DMS53 treated with DMSO at 0.1 percent for 48 hours (cell line): Measurements from ENCODE around the gene TAF11L9.
"Not testable (repeated sequence)": the region's sequence is repeated elsewhere in the genome, so short reads cannot be mapped to it uniquely, and the experiment has no call there.

ENCODE experiments used
- DNase-seq: peaks from one replicate; lab custom pipeline; 2025; ENCODE audit not compliant: unreplicated experiment; lab: John Stamatoyannopoulos, UW

TAF11L9 gene

DNA sequence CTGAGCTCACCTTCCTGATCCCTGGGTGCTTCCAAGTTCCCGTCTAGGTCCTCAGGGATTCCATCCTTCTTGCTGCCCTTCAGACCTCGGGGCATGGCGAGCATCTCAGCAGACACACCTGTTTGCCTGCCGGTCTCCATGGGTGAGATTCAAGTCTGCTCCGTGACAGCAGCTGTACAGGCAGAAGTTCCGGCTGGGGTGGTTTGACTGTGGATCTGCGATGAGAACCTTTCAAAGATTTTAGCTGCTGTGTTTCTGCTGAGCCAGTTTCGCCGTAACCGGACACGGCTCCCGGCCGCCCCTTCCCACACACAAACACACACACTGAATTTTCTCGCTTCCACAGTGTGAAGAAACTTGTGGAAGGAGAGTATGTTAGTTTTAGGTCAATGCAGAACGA, at the start of gene TAF11L9:
Gene TAF11L9 (minus strand): TSS at position 140 of the 400 bp plus-strand sequence.
- DNase-seq = not testable (repeated sequence)

DNA sequence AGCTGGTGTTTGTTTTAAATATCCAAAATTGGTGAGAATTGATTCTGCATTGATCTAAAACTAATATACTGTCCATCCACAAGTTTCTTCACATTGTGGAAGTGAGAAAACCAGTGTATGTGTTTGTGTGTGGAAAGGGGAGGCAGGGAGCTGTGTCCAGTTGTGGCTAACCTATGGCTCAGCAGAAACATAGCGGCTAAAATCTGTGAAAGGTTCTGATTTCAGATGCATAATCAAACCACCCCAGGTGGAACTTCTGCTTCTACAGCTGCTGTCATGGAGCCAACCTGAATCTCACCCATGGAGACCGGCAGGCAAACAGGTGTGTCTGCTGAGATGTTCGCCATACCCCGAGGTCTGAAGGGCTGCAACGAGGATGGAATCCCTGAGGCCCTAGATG, 40.0 kb upstream of the TAF11L9 start, which contains the start of gene TAF11L14:
Gene TAF11L14 (plus strand): TSS at position 301 of the 400 bp plus-strand sequence.
- DNase-seq = no peak

DNA sequence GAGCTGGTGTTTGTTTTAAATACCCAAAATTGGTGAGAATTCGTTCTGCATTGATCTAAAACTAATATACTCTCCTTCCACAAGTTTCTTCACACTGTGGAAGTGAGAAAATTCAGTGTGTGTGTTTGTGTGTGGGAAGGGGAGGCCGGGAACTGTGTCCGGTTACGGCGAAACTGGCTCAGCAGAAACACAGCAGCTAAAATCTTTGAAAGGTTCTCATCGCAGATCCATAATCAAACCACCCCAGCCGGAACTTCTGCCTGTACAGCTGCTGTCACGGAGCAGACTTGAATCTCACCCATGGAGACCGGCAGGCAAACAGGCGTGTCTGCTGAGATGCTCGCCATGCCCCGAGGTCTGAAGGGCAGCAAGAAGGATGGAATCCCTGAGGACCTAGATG, 37.6 kb upstream of the TAF11L9 start, which contains the start of gene TAF11L13:
Gene TAF11L13 (plus strand): TSS at position 301 of the 400 bp plus-strand sequence.
- DNase-seq = not testable (repeated sequence)

DNA sequence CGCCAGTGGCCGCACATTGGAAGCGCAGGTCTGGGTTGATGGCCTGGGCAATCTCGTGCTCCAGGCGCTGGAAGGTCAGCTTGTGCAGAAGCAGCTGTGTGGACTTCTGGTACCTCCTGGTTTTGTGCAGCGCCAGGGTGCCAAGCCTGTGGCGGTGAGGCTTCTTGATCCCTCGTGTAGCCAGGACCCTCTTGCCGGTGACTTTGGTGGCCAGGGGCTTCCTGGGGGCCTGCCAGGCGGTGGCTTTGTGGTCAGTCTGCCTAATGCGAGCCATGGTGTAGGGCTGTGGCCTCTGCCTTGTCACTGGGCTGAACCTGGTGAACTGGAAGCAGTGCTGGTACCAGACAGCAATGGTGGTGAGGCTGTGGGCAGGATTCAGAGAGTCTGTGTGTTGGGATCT, 31.5 kb upstream of the TAF11L9 start:
- no peak for DNase-seq

DNA sequence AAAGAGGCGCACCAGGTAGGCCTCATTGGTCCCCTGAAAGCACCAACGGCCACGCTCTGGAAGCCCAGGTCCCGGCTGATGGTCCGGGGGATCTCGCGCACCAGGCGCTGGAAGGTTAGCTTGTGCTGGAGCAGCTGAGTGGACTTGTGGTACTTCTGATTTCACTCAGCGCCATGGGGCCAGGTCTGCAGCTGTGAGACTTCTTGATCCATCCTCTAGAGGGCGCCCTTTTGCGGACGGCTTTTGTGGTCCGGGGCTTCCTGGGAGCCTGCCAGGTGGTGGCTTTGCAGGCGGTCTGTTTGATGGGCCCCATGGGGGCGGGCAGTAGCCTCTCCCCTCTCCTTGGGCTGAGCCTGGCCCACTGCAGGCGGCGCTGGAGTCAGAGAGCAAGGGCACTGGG, 26.4 kb upstream of the TAF11L9 start:
- DNase-seq = no peak

DNA sequence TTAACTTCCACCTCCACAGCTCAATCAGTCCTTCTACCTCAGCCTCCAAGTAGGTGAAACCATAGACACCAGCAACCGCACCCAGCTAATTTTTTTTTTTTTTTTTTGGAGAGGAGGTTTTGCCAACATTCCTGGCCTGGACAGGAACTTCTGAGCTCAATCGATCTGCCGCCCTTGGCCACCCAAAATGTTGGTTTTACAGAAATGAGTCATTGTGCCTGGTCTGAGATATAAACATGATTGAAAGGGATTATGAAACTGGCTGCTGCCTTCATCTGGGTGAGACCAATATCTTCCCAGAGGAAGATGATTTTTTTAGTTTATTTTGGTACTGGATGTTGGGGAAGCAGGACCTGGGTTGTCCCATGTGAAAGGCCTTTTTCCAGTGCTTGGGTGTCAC, 25.2 kb upstream of the TAF11L9 start:
- DNase-seq = no peak

DNA sequence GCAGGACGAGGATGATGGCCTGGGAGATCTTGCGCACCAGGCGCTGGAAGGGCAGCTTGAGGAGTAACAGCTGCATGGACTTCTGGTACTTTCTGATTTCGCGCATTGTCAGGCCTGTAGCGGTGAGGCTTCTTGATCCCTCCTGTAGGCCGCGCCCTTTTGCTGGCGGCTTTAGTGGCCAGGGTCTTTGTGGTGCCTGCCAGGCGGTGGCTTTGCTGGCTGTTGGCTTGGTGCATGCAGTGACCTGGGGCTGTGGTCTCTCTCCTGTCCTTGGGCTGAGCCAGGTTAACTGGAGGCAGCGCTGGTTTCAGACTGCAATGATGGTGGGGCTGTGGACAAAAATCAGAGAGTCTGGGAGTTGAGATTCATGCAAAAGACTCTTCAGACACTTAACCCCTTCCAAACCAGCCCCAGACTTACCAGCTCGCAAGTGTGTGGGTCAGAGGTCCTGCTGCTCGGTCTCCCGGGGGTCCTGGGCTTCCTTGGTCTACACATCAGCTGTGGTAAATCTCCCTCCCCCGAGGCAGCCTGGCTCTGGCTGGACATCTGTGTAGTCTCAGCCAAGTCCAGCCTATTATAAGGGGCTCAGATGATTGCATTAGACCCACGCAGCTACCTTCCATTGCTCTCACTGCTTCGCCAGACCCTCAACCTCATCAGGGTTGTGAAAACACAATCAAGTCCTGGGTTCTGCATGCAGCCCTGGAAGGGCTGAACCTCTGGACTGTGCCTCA, 20.8 kb upstream of the TAF11L9 start:
- DNase-seq = no peak

DNA sequence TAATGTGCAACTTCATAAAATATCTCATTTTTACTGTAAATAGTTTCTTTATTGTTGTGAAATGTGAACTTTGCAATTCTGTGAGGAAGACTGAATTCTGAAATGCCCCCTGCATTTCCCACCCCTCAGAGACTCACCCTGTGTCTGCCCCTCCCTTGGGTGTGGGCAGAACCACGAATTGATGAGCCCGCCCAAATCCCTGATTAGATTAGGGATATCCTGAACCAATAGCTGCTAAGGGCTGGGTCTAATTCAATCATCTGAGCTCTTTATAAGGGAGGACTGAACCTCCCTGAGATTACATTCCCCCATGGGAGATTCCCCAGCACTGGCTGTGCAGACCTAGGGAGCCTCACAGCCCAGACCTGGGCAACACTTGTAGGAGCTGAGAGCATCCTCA, 15.9 kb upstream of the TAF11L9 start, which contains the start of gene TAF11L12:
Gene TAF11L12 (plus strand): TSS at position 301 of the 400 bp plus-strand sequence.
- DNase-seq = not testable (repeated sequence)

DNA sequence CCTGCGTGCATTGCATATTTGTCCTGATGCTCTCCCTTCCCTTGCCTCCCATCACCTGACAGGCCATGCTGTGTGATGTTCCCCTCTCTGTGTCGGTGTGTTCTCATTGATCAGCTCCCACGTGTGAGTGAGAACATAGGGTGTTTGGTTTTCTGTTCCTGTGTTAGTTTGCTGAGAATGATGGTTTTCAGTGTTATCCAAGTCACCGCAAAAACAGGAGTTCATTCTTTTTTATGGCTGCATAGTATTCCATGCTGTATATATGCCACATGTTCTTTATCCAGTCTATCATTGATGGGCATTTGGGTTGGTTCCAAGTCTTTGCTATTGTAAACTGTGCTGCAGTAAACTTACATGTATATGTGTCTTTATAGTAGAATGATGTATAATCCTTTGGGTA, 13.3 kb upstream of the TAF11L9 start:
- not testable (repeated sequence) for DNase-seq

DNA sequence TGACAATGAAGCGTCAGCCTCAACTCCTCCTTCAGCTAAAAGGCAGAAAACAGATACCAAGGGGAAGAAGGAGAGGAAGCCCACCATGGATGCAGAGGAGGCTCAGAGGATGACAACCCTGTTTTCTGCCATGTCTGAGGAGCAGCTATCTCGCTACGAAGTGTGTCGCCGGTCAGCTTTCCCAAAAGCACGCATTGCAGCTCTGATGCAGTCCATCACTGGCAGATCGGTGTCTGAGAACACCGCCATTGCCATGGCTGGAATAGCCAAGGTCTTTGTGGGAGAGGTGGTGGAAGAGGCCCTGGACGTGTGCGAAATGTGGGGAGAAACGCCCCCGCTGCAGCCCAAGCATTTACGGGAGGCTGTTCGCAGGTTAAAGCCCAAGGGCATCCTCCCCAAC, 10.8 kb upstream of the TAF11L9 start:
- no peak for DNase-seq

DNA sequence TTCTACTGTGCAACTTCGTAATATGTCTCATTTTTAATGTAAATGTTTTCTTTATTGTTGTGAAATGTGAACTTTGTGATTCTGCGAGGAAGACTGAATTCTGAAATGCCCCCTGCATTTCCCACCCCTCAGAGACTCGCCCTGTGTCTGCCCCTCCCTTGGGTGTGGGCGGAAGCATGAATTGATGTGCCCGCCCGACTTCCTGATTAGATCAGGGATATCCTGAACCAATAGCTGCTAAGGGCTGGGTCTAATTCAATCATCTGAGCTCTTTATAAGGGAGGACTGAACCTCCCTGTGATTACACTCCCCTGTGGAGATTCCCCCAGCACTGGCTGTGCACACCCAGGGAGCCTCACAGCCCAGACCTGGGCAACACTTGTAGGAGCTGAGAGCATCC, 9.7 kb upstream of the TAF11L9 start, which contains the start of gene TAF11L11:
Gene TAF11L11 (plus strand): TSS at position 304 of the 400 bp plus-strand sequence.
- DNase-seq = not testable (repeated sequence)

DNA sequence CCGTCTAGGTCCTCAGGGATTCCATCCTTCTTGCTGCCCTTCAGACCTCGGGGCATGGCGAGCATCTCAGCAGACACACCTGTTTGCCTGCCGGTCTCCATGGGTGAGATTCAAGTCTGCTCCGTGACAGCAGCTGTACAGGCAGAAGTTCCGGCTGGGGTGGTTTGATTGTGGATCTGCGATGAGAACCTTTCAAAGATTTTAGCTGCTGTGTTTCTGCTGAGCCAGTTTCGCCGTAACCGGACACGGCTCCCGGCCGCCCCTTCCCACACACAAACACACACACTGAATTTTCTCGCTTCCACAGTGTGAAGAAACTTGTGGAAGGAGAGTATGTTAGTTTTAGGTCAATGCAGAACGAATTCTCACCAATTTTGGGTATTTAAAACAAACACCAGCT, 3.5 kb upstream of the TAF11L9 start, which contains the start of gene TAF11L10:
Gene TAF11L10 (minus strand): TSS at position 101 of the 400 bp plus-strand sequence.
- not testable (repeated sequence) for DNase-seq

DNA sequence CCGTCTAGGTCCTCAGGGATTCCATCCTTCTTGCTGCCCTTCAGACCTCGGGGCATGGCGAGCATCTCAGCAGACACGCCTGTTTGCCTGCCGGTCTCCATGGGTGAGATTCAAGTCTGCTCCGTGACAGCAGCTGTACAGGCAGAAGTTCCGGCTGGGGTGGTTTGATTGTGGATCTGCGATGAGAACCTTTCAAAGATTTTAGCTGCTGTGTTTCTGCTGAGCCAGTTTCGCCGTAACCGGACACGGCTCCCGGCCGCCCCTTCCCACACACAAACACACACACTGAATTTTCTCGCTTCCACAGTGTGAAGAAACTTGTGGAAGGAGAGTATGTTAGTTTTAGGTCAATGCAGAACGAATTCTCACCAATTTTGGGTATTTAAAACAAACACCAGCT, 3.3 kb downstream of the TAF11L9 start, which contains the start of gene TAF11L8:
Gene TAF11L8 (minus strand): TSS at position 101 of the 400 bp plus-strand sequence.
- not testable (repeated sequence) for DNase-seq

DNA sequence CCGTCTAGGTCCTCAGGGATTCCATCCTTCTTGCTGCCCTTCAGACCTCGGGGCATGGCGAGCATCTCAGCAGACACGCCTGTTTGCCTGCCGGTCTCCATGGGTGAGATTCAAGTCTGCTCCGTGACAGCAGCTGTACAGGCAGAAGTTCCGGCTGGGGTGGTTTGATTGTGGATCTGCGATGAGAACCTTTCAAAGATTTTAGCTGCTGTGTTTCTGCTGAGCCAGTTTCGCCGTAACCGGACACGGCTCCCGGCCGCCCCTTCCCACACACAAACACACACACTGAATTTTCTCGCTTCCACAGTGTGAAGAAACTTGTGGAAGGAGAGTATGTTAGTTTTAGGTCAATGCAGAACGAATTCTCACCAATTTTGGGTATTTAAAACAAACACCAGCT, 8.5 kb downstream of the TAF11L9 start, which contains the start of gene TAF11L7:
Gene TAF11L7 (minus strand): TSS at position 101 of the 400 bp plus-strand sequence.
- not testable (repeated sequence) for DNase-seq
